OCI-LY1 (cell line): Measurements from ENCODE around the gene NEURL1.

ENCODE experiments used
- H2AFZ ChIP-seq: fragments of 200-600 bp; sonication (generic), shearing (Covaris generic); 2 replicates; pipeline ENCODE4 v1.6.0; 2014; ENCODE audit warnings: antibody characterized with exemption, mild to moderate bottlenecking, low read length
- H3F3A ChIP-seq: fragments of 200-600 bp; sonication (generic), shearing (Covaris generic); 2 replicates; pipeline ENCODE4 v1.6.0; 2014; ENCODE audit warnings: mild to moderate bottlenecking, antibody characterized with exemption, low read length, moderate library complexity; ENCODE audit not compliant: insufficient read depth
- H3K27ac ChIP-seq: fragments of 200-600 bp; sonication (generic); 2 replicates; pipeline ENCODE4 v1.5.1; 2014; ENCODE audit warnings: low read length, mixed run types, mild to moderate bottlenecking, low read depth; ENCODE audit not compliant: poor library complexity, severe bottlenecking
- H3K27me3 ChIP-seq: fragments of 200-600 bp; sonication (generic); 2 replicates; pipeline ENCODE4 v1.6.0; 2014; ENCODE audit warnings: antibody characterized with exemption, mild to moderate bottlenecking, low read length, moderate library complexity; ENCODE audit not compliant: insufficient read depth
- H3K36me3 ChIP-seq: fragments of 200-600 bp; sonication (generic); 2 replicates; pipeline ENCODE4 v1.6.1; 2014; ENCODE audit warnings: mild to moderate bottlenecking, antibody characterized with exemption, low read length, moderate library complexity, mixed read lengths; ENCODE audit not compliant: insufficient read depth
- H3K4me1 ChIP-seq: fragments of 200-600 bp; sonication (generic); 2 replicates; pipeline ENCODE4 v1.5.1; 2014; ENCODE audit warnings: mild to moderate bottlenecking, low read length, moderate library complexity; ENCODE audit not compliant: insufficient read depth, severe bottlenecking
- H3K4me2 ChIP-seq: fragments of 200-600 bp; sonication (generic), shearing (Covaris generic); 2 replicates; pipeline ENCODE4 v1.6.1; 2014; ENCODE audit warnings: low read length
- H3K4me3 ChIP-seq: fragments of 200-600 bp; sonication (generic); 2 replicates; pipeline ENCODE4 v1.5.1; 2014; ENCODE audit warnings: low read length, low read depth, mild to moderate bottlenecking, mixed read lengths; ENCODE audit not compliant: poor library complexity, severe bottlenecking
- H3K79me2 ChIP-seq: fragments of 200-600 bp; shearing (Covaris generic); 2 replicates; pipeline ENCODE4 v1.6.1; 2016; ENCODE audit warnings: mixed run types, low read length, mixed read lengths; ENCODE audit not compliant: insufficient read depth
- H3K9ac ChIP-seq: fragments of 200-600 bp; sonication (generic), shearing (Covaris generic); 2 replicates; pipeline ENCODE4 v1.6.1; 2014; ENCODE audit warnings: mild to moderate bottlenecking, low read length, mixed read lengths
- H3K9me2 ChIP-seq: fragments of 200-600 bp; sonication (generic), shearing (Covaris generic); 2 replicates; pipeline ENCODE4 v1.6.1; 2014; ENCODE audit warnings: low read depth, mild to moderate bottlenecking, low read length, mixed read lengths
- H3K9me3 ChIP-seq: fragments of 200-600 bp; shearing (Covaris generic); 2 replicates; pipeline ENCODE4 v1.6.1; 2014; ENCODE audit warnings: low read length, mixed read lengths
- H4K20me1 ChIP-seq: fragments of 200-600 bp; sonication (generic), shearing (Covaris generic); 2 replicates; pipeline ENCODE4 v1.6.0; 2016; ENCODE audit warnings: mild to moderate bottlenecking, low read length; ENCODE audit not compliant: insufficient read depth
- EZH2 ChIP-seq: fragments of 200-600 bp; sonication (generic), shearing (Covaris generic); IDR thresholded peaks from 2 replicates; pipeline ENCODE4 v1.8.0; 2017; ENCODE audit warnings: borderline replicate concordance, mixed run types, mild to moderate bottlenecking, antibody characterized with exemption, low read length, moderate library complexity, mixed read lengths
- TF ChIP-seq, protein P1 (sequence below): fragments of 200-600 bp; sonication (generic), shearing (Covaris generic); IDR thresholded peaks from 2 replicates; pipeline ENCODE4 v1.5.1; 2017; ENCODE audit warnings: mild to moderate bottlenecking, antibody characterized with exemption, low read length, moderate library complexity, mixed read lengths

The NEURL1 gene

DNA sequence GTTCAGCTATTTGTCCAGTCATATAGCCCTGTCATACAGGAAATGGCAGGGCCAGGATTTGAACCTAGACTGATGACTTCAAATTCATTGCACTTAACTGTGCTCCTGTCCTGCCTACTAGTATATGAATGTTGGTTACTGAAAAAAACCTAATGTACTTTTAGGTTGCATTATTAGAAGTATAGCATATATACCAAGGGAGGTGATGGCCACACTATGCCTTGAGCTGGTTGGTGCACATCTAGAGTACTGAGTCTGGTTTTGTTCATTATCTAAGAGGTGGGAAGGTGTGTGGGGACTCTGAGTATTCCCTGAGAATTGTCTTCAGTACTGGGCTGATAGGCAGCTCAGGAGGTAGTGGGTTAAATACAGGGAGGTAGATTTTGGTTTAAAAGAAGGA lies 88.0 kb downstream of the NEURL1 start:
- TF ChIP-seq EZH2: no peak
- TF ChIP-seq, protein P1, sequence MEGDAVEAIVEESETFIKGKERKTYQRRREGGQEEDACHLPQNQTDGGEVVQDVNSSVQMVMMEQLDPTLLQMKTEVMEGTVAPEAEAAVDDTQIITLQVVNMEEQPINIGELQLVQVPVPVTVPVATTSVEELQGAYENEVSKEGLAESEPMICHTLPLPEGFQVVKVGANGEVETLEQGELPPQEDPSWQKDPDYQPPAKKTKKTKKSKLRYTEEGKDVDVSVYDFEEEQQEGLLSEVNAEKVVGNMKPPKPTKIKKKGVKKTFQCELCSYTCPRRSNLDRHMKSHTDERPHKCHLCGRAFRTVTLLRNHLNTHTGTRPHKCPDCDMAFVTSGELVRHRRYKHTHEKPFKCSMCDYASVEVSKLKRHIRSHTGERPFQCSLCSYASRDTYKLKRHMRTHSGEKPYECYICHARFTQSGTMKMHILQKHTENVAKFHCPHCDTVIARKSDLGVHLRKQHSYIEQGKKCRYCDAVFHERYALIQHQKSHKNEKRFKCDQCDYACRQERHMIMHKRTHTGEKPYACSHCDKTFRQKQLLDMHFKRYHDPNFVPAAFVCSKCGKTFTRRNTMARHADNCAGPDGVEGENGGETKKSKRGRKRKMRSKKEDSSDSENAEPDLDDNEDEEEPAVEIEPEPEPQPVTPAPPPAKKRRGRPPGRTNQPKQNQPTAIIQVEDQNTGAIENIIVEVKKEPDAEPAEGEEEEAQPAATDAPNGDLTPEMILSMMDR: no peak
- Histone ChIP-seq H4K20me1 (no peaks in the 10 kb centered on the region), H3K4me2 (no peak overlapping the region), H3K4me1 (no peaks in the 10 kb centered on the region), H3K9ac (no peak overlapping the region), H3K36me3 (no peaks in the 10 kb centered on the region), H2AFZ (no peak overlapping the region), H3K27me3 (no peaks in the 10 kb centered on the region), H3K9me3 (no peaks in the 10 kb centered on the region), H3K27ac (no peak overlapping the region), H3F3A (no peaks in the 10 kb centered on the region), H3K9me2 (no peaks in the 10 kb centered on the region), H3K4me3 (no peak overlapping the region), H3K79me2 (no peaks in the 10 kb centered on the region)

DNA sequence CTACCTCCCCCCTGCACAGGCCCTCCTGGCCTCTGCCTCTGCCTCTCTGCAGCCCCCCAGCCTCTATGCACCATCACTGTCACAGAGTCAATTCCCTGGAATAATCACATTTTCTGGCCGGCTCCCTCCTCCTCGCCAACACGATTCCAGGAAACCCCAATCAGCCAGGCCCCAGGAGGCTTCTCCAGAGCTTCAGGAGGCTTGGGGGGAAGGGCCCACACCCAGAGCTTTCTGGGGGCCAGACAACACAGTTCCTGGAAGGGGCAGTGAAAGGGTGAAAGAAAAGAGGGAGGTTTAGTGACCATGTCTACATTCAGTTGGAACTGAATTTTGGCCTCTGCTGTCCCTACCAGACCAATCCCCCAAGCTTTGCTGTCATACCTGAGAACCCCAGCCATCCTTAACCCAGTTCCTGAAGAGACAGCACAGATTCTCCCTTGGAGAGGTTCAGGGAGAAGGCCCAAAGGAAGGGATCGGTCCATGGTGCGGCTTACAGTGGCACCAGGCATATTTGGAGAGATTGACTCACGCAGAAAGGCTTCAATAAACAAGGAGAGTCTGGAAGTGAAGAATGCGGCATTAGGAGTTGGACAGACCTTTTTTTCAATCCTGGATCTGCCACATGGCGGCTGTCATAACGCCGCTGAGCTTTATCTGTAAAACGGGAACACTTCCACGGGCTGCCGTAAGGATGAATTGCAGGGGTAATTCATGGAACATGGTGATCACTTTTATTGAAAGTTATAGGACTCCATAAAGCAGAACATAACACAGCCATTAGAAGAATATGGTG lies 89.0 kb downstream of the NEURL1 start:
- Histone ChIP-seq H3F3A (no peaks in the 10 kb centered on the region), H3K4me1 (no peaks in the 10 kb centered on the region), H3K9ac (no peak overlapping the region), H3K27me3 (no peaks in the 10 kb centered on the region), H3K4me2 (no peak overlapping the region), H3K79me2 (no peaks in the 10 kb centered on the region), H3K27ac (no peak overlapping the region), H3K4me3 (no peak overlapping the region), H3K36me3 (no peaks in the 10 kb centered on the region), H3K9me2 (no peaks in the 10 kb centered on the region), H4K20me1 (no peaks in the 10 kb centered on the region), H2AFZ (no peak overlapping the region), H3K9me3 (no peaks in the 10 kb centered on the region)
- TF ChIP-seq EZH2: no peak
- TF ChIP-seq, protein P1: no peak

DNA sequence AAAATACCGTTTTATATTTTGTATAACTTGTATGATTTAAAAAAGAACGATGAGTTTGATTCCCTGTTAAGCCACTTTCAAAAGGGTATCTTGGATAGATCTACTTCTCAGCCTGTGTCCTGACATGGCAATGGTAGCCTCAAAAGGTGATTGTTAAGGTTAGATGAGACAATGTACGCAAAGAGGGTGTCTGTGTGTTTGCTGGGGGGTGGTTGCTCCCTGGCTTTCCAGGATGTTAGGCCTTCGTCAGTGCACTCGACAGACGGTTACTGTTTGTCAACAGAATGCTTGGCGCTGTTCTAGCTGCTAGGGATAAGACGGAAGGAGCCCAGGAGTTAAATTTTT lies 90.3 kb downstream of the NEURL1 start:
- Histone ChIP-seq H3K27ac (no peak overlapping the region), H3K36me3 (no peaks in the 10 kb centered on the region), H3K4me2 (no peak overlapping the region), H3K4me3 (no peak overlapping the region), H2AFZ (no peak overlapping the region), H3K9me3 (no peaks in the 10 kb centered on the region), H4K20me1 (no peaks in the 10 kb centered on the region), H3K4me1 (no peaks in the 10 kb centered on the region), H3K27me3 (no peaks in the 10 kb centered on the region), H3F3A (no peaks in the 10 kb centered on the region), H3K9ac (no peak overlapping the region), H3K79me2 (no peaks in the 10 kb centered on the region), H3K9me2 (no peaks in the 10 kb centered on the region)
- TF ChIP-seq, protein P1: no peak
- no peak for TF ChIP-seq EZH2
